Measurements from ENCODE around the gene TMEM108.

DNA sequence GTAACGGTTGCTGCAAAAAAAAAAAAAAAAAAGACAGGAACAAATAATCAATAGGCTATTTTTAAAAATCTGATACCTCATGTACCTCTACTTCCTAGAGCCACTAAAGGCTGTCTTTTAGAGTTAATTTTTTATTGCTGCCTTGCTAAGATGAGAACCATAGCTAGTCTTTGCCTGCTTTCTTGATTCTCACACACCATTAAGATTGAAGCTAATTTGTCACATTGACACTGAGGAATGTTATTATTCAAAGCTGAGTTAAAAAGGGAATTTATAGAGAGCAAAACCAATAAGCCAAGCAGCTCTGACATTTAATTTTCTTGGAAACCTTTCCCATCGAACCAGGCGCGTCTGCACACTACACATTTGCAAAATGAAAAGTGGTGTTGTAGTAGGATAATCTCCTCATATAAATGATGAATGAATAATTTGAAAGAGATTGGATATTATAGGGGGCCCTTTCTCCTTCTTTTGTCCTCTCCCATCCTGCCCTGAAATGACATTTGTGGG lies 149.7 kb downstream of the TMEM108 start:
- TF ChIP-seq CTCF (IDR thresholded peaks at IDR 0.05; ENCODE audit: low read depth, low read length, poor library complexity, severe bottlenecking), result no peak
- TF ChIP-seq EZH2phosphoT487 (IDR thresholded peaks at IDR 0.05; ENCODE audit: borderline replicate concordance, low read length), result no peak
